Endodermal cell (in vitro differentiated cells): ENCODE data around the gene PACRG. TPM values are rescaled to one million over a fixed set of nuclear protein-coding genes. Genes with fewer than 3 reads are reported as not detected.

Experiments used
- DNase-seq: peaks from one replicate; pipeline ENCODE4 v3.0.0-alpha.2; 2017
- H3K27ac ChIP-seq: 2 replicates; pipeline ENCODE4 v1.5.1; 2013; ENCODE audit warnings: mild to moderate bottlenecking, low read depth, low read length, moderate library complexity
- H3K27me3 ChIP-seq: 2 replicates; pipeline ENCODE4 v1.6.1; 2013; ENCODE audit warnings: mild to moderate bottlenecking, low read length, moderate library complexity; ENCODE audit not compliant: insufficient read depth, control insufficient read depth, poor library complexity, severe bottlenecking
- H3K36me3 ChIP-seq: 2 replicates; pipeline ENCODE4 v1.7.0; 2013; ENCODE audit warnings: mild to moderate bottlenecking, low read length, moderate library complexity; ENCODE audit not compliant: control insufficient read depth, insufficient read depth
- H3K4me1 ChIP-seq: one replicate; pipeline ENCODE4 v1.7.0; 2013; ENCODE audit warnings: low read length; ENCODE audit not compliant: control insufficient read depth, insufficient read depth
- H3K4me3 ChIP-seq: 2 replicates; pipeline ENCODE4 v1.5.1; 2013; ENCODE audit warnings: mild to moderate bottlenecking, low read length, moderate library complexity
- H3K9ac ChIP-seq: 2 replicates; pipeline ENCODE4 v1.6.1; 2013; ENCODE audit warnings: mild to moderate bottlenecking, low read length, moderate library complexity; ENCODE audit not compliant: poor library complexity, severe bottlenecking; ENCODE audit errors: extremely low read depth
- H3K9me3 ChIP-seq: 2 replicates; pipeline ENCODE4 v1.6.1; 2013; ENCODE audit warnings: mild to moderate bottlenecking, low read length, moderate library complexity; ENCODE audit not compliant: control insufficient read depth
- H3K27ac Mint-ChIP-seq: 2 replicates; pipeline ENCODE4 v1.8.0; 2020; ENCODE audit warnings: mixed read lengths
- H3K27me3 Mint-ChIP-seq: 2 replicates; pipeline ENCODE4 v1.8.0; 2021; ENCODE audit warnings: mild to moderate bottlenecking, mixed read lengths; ENCODE audit not compliant: insufficient read depth
- H3K36me3 Mint-ChIP-seq: 2 replicates; pipeline ENCODE4 v1.8.0; 2020; ENCODE audit warnings: low read depth, mixed read lengths
- H3K4me1 Mint-ChIP-seq: 2 replicates; pipeline ENCODE4 v1.8.0; 2020; ENCODE audit warnings: mixed read lengths
- H3K4me3 Mint-ChIP-seq: 2 replicates; pipeline ENCODE4 v1.8.0; 2020; ENCODE audit warnings: mild to moderate bottlenecking, moderate library complexity, mixed read lengths
- H3K9me3 Mint-ChIP-seq: 2 replicates; pipeline ENCODE4 v1.8.0; 2020; ENCODE audit warnings: mild to moderate bottlenecking, mixed read lengths
- CTCF ChIP-seq: fragments of 200-600 bp; sonication (generic); conservative IDR thresholded peaks from 2 replicates; pipeline ENCODE4 v1.5.0; 2021; ENCODE audit warnings: antibody characterized with exemption, mild to moderate bottlenecking
- WGBS, 2 experiments: methylation state at CpG; one replicate each; pipeline versions ENCODE4 v1.1.5 to v1.1.7; 2013; ENCODE audit warnings: missing lambda C conversion rate in 2 of 2, mixed read lengths in 1 of 2; ENCODE audit not compliant: insufficient coverage in 1 of 2, insufficient read length in 1 of 2; 5-methylcytosine and 5-hydroxymethylcytosine counted together
- total RNA-seq, 2 donors: library from RNA; stranded (reverse); fragmentation: NEBNext Ultra II Directional in 1 of 2; extraction: Animal tissue kit (Norgen Biotek cat#: 25700) in 1 of 2; gene quantifications; 2 replicates in 1 of 2; 3 replicates in 1 of 2; pipeline ENCODE4 v1.2.1, GENCODE V29; 2021

Gene PACRG
- total RNA-seq, 2 donors from 2014 or later, result 0.42 to 0.44 TPM

GRCh38 chr6:163319609-163320366 lies 592.0 kb downstream of the PACRG start:
- no peak overlapping the region for H3K27ac Mint-ChIP-seq
- H3K9ac ChIP-seq, result no peak overlapping the region
- H3K4me3 ChIP-seq, result no peak overlapping the region
- H3K4me1 ChIP-seq, result peaks cover 3% of the 10 kb centered on the region
- WGBS, 2 experiments, result 86 to 95% methylated on average over 8 to 10 of the region's 10 CpGs
- H3K9me3 Mint-ChIP-seq, result no peaks in the 10 kb centered on the region
- no peaks in the 10 kb centered on the region for H3K9me3 ChIP-seq
- TF ChIP-seq CTCF, result no peak
- no peak overlapping the region for H3K27ac ChIP-seq
- DNase-seq, result no peak
- peaks cover 4% of the 10 kb centered on the region for H3K4me1 Mint-ChIP-seq
- H3K4me3 Mint-ChIP-seq, result no peak overlapping the region
- H3K27me3 ChIP-seq, result no peaks in the 10 kb centered on the region
- H3K36me3 Mint-ChIP-seq, result no peaks in the 10 kb centered on the region
- no peaks in the 10 kb centered on the region for H3K36me3 ChIP-seq
- H3K27me3 Mint-ChIP-seq, result peaks cover 2% of the 10 kb centered on the region

GRCh38 chr6:163320402-163320801 lies 592.6 kb downstream of the PACRG start:
- H3K27ac ChIP-seq, result no peak overlapping the region
- H3K36me3 Mint-ChIP-seq, result no peaks in the 10 kb centered on the region
- no peaks in the 10 kb centered on the region for H3K27me3 ChIP-seq
- H3K4me1 Mint-ChIP-seq, result peaks cover 10% of the 10 kb centered on the region
- no peak overlapping the region for H3K4me3 ChIP-seq
- no peaks in the 10 kb centered on the region for H3K36me3 ChIP-seq
- no peak overlapping the region for H3K9ac ChIP-seq
- DNase-seq, result no peak
- peaks cover 8% of the 10 kb centered on the region for H3K4me1 ChIP-seq
- WGBS, 2 experiments, result 94 to 100% methylated on average over 3 of the region's 3 CpGs
- no peaks in the 10 kb centered on the region for H3K9me3 ChIP-seq
- H3K27me3 Mint-ChIP-seq, result peaks cover 2% of the 10 kb centered on the region
- no peaks in the 10 kb centered on the region for H3K9me3 Mint-ChIP-seq
- TF ChIP-seq CTCF, result no peak
- no peak overlapping the region for H3K4me3 Mint-ChIP-seq
- H3K27ac Mint-ChIP-seq, result no peak overlapping the region

GRCh38 chr6:163320804-163321203 lies 593.0 kb downstream of the PACRG start:
- H3K4me1 Mint-ChIP-seq, result peaks cover 10% of the 10 kb centered on the region

More at GRCh38 chr6:163320804-163321203, 593.0 kb downstream of the PACRG start:
- H3K36me3 Mint-ChIP-seq, result no peaks in the 10 kb centered on the region
- no peak overlapping the region for H3K27ac ChIP-seq
- no peak for TF ChIP-seq CTCF
- 92 to 100% methylated on average over 1 to 2 of the region's 2 CpGs for WGBS, 2 experiments
- H3K4me3 ChIP-seq, result no peak overlapping the region
- no peak overlapping the region for H3K4me3 Mint-ChIP-seq
- peaks cover 2% of the 10 kb centered on the region for H3K27me3 Mint-ChIP-seq
- peaks cover 8% of the 10 kb centered on the region for H3K4me1 ChIP-seq
- no peak overlapping the region for H3K27ac Mint-ChIP-seq
- H3K36me3 ChIP-seq, result no peaks in the 10 kb centered on the region
- no peak for DNase-seq
- no peaks in the 10 kb centered on the region for H3K9me3 ChIP-seq
- H3K27me3 ChIP-seq, result no peaks in the 10 kb centered on the region
- no peak overlapping the region for H3K9ac ChIP-seq
- no peaks in the 10 kb centered on the region for H3K9me3 Mint-ChIP-seq
